Measurements from ENCODE around the gene CHD9.
"Not testable (repeated sequence)": the region's sequence is repeated elsewhere in the genome, so short reads cannot be mapped to it uniquely, and the experiment has no call there.

The CHD9 gene

DNA sequence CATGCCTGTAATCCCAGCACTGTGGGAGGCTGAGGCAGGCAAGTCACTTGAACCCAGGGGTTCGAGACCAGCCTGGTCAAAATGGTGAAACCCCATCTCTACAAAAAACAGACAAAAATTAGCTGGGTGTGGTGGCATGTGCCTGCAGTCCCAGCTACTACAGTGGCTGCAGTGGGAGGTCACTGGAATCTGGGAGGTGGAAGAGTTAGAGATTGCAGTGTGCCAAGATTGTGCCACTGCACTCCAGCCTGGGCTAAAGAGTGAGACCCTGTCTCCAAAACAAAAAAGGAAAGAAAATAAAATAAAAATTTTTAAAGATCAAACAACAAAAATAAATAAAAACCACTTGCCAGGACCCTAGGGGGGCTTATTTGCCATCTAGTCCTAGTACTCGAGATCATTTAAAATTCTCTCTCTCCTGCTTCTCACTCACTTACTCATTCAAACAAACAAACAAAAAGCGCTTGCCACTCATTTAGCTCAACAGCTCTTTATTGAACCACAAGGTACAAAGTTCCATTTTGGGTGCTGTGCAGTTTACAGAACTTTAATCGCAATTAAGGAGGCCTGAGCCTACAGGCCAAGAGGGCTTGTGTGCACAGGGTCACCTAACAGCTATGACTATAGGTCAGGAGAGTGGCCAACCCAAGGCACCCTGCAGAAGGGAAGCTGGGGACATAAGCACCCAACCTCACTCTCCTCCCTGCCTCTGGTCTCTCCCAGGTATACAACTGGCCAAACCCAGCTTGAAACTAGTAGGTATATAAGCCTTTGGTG is 6.5 kb upstream of the CHD9 start:
- DNase-seq (ENCODE audit: low read depth in 2 of 2), result no peak

DNA sequence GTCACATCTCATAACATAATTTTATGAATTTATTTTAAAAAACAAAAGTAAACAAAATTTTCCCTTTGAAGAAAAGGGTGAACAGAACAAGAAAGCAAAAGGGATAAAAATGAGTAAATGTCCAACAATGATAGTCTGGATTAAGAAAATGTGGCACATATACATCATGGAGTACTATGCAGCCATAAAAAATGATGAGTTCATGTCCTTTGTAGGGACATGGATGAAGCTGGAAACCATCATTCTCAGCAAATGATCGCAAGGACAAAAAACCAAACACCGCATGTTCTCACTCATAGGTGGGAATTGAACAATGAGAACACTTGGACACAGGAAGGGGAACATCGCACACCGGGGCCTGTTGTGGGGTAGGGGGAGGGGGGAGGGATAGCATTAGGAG is 3.5 kb upstream of the CHD9 start:
- not testable (repeated sequence) for DNase-seq (ENCODE audit: low read depth in 2 of 2)

GRCh38 chr16:53052519-53053501 is 2.0 kb upstream of the CHD9 start, which contains the start of gene CHD9NB:
TSS of gene CHD9NB (minus strand) at chr16:53052897. CDS start at chr16:53044158, 8,739 bp downstream.
- DNase-seq (ENCODE audit: low read depth in 2 of 2), result no peak

GRCh38 chr16:53053967-53054669 is 673 bp upstream of the CHD9 start:
- DNase-seq (ENCODE audit: low read depth in 2 of 2), result peak in 1 of 2 donors; percentile 6

DNA sequence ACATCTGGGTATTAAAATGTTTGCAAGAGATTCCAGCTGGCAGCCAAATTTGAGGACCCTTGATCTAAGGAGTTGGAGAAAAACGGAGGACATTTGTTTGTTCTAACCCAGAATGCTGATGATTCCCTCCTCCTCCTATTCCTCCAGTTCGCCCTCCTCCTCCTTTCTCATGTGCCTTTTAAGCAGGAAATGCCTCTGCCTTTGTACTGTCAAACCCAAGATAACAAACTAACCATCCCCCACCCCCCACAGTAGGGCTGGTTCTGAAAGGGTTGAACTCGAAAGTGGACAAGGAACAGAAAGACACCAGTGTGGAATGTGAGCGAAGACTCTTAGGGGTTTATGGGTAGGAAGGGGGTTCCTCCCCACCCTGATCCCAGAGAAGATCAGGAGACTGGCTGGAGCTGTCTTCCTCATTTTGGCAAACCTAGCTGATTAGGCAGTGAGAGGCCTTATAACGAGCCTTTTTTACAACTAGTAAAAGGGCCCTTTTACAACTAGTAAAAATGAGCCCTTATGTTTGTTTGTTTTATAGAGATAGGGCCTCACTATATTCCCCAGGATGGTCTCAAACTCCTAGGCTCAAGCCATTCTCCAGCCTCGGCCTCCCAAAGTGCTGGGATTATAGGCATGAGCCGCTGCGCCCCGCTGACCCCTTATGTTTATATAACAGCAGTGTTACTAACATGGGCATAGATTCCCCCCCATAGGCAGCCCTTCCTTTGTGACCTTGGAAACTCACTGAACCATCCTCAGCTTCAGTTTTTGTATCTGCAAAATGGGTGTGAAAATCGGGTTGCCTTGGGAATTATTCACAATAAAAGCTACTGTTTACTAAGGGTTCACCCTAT is 975 bp downstream of the CHD9 start:
- no peak for DNase-seq (ENCODE audit: low read depth in 2 of 2)

DNA sequence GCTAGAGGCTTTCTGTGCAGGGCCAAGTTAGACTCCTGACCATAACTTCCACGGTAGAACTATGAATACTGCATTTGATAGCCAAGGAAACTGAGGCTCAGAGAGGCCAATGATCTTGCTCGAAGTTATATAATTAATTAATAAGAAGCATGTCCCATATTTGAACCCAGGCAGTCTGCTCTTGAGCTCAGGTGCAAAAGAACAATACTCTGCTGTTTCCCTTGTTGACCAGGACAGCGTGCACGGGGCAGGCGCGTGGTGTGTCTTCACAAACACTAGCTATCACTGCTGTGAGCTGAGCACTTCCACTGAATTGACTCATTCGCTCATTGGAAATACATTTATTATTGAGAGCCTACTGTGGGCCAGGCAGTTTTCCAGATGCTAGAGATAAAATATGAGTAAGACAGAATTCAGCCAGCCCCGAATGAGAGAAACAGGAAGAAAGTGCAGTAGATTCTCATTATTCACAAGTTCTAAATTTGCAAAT is 1.6 kb downstream of the CHD9 start:
- no peak for DNase-seq (ENCODE audit: low read depth in 2 of 2)

DNA sequence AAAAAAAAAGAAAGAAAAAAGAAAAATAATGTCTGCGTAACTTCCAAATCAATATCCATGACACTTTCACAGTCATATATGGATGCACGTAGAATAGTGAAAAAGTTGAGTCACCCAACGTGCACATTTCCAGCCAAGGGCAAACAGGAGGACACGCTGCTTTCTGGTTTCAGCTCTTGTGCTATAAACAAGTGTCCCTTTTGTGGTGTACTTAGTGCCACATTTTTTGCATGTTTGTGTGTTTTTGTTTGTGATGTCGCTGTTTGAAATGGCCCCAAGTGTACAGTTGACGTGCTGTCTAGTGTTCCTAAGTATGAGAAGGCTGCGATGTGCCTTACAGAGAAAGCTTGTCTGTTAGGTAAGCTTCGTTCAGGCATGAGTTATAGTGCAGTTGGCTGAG is 2.9 kb downstream of the CHD9 start:
- DNase-seq (ENCODE audit: low read depth in 2 of 2), result no peak

DNA sequence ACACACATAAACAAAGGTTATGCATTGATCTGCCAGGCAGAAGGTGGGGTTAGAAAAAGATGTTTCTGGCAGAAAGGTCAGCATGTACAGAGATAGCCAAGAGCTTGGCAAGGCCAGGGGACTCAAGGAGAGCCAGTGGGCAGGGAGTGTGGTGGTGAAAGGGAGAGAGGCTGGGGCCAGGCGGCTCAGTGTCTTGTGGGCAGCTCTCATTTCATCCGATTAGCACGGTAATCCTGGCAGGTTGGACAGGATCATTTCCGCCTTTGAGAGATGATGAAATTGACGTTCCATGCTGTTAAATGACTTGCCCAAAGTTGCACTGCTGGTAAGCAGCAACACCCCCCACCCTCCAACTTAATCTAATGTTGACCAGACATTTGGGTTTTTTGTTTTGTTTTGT is 3.6 kb downstream of the CHD9 start:
- no peak for DNase-seq (ENCODE audit: low read depth in 2 of 2)

GRCh38 chr16:53058882-53059281 is 4.1 kb downstream of the CHD9 start:
- no peak for DNase-seq (ENCODE audit: low read depth in 2 of 2)

- no peak for DNase-seq (ENCODE audit: low read depth in 2 of 2)
Observed at GRCh38 chr16:53059672-53060071, 4.9 kb downstream of the CHD9 start.

- no peak for DNase-seq (ENCODE audit: low read depth in 2 of 2)
Observed at GRCh38 chr16:53061256-53061655, 6.5 kb downstream of the CHD9 start.

DNA sequence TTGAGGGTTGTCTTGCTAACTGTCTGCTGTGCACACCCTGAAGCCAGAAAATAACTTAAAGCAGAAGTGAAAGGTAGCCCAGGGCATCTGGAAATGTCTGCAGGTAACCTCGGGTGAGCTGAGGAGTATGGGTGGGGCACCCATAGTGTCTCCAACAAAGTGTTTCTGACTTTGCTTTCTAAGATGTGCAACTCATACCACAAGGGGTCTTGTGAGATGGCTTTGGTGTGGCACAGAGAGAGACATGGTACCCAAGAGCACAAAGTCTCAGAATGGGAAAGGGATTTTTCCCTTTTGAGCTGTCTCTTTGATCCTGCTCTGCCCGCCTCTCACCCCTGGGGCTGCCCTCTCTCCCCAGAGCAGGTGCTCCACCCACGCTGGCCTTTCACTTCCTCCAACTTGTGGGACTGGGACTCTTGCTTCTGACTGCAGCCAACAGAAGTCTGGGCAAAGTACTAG is 6.9 kb downstream of the CHD9 start:
- no peak for DNase-seq (ENCODE audit: low read depth in 2 of 2)

- DNase-seq (ENCODE audit: low read depth in 2 of 2), result no peak
Observed at GRCh38 chr16:53064081-53064578, 9.3 kb downstream of the CHD9 start.

DNA sequence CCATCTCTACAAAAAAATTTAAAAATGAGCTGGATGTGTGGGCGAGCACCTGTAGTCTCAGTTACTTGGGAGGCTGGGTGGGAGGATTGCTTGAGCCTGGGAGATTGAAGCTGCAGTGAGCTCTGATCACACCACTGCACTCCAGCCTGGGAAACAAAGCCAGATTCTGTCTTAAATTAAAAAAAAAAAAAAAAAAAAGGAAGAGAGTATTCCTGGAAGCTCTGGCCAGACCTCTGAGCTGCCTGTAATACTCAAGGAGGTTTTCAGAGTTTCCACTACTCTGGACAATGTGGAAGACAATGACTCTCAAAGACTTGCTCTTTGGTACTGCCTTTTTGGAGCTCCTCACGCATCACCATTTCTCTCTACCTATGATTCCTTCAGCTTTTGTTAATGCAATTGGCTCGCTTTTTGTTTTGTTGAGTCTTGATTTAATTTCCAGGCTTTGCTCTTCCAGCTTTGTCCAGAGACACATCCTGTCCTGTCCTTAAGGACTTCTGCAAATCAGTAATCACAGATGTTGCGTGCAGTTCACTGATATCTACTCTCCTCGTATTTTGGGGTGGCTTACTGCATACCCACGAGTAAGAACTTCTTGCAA is 10.8 kb downstream of the CHD9 start:
- no peak for DNase-seq (ENCODE audit: low read depth in 2 of 2)

- DNase-seq (ENCODE audit: low read depth in 2 of 2), result no peak
Observed at GRCh38 chr16:53067675-53068074, 12.9 kb downstream of the CHD9 start.

- DNase-seq (ENCODE audit: low read depth in 2 of 2), result no peak
Observed at GRCh38 chr16:53068423-53068833, 13.6 kb downstream of the CHD9 start.

DNA sequence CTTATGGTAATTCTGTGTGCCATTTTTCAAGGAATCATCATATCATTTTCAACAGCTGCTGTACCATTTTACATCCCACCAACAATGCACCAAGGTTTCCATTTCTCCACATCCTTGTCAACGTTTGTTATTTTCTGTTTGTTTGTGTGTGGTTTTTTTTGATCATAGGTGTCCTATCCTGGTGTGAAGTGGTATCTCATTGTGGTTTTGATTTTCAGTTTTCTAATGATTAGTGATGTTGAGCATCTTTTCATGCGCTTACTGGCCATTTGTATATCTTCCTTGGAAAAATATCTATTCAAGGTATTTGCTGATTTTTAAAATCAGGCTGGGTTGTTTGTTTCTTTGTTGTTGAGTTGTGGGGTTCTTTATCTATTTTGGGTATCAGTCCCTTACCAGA is 15.0 kb downstream of the CHD9 start:
- no peak for DNase-seq (ENCODE audit: low read depth in 2 of 2)

DNA sequence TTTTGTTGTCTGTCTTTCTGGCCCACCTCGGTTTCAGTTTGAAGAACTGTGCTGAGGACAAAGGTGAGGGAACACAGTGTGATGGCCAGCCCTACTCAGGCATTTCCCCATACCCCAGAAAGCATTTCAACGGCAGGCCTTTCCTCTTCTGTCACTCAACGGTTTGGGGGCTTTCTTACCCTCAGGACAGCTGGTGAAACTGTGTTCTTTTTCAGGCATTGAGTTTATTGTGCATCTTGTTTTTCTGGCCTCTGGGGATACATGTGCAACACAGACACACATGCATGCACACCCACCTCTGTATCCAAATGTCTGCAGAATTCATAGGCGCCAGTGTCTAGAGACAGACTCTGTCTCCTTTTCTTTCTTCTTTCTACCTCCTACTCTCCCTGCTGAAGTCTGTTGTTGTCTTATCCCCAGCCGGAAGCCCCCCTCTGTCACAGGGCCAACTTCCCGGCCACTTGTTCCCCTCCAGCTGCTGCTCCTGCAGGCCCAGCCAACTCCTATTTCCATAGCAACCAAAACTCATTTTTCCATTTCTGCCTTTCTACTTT is 17.0 kb downstream of the CHD9 start:
- no peak for DNase-seq (ENCODE audit: low read depth in 2 of 2)

GRCh38 chr16:53073022-53073421 is 18.2 kb downstream of the CHD9 start:
- DNase-seq (ENCODE audit: low read depth in 2 of 2), result no peak

DNA sequence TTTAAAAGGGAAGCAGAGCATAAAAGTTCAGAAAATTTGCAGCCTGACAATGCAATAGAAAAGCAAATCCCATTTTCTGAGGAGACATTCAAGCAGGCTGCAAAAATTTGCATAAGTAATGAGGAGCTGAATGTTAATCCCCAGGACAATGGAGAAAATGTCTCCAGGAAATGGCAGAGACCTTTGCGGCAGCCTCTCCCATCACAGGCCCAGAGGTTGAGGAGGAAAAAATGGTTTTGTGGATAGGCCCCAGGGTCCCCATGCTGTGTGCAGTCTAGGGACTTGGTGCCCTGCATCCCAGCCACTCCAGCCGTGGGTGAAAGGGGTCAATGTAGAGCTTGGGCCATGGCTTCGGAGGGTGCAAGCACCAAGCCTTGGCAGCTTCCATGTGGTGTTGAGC is 19.5 kb downstream of the CHD9 start:
- DNase-seq (ENCODE audit: low read depth in 2 of 2), result not testable (repeated sequence)
